HepG2 (cell line): Measurements from ENCODE around the gene LIMK2. TPM values are rescaled to one million over a fixed set of nuclear protein-coding genes. Genes with fewer than 3 reads are reported as not detected.

Experiments used
- ATAC-seq: fragments of 200-7000 bp; cut with Tn5 transposase; 3 replicates; pipeline ENCODE4 v1.9.1; 2020; ENCODE audit warnings: mild to moderate bottlenecking, moderate library complexity
- BruUV-seq: library from RNA; stranded (reverse); fragments of 400-500 nt; replicated peaks from 2 replicates; lab custom pipeline; 2021; lab: Mats Ljungman, UMichigan
- CTCF ChIA-PET: fragments of 300-600 bp; formaldehyde crosslinking; extraction: SDS; loops from one replicate; lab custom pipeline; 2021; ENCODE audit warnings: low total read pairs, inconsistent platforms, low intra/inter-chr PET ratio; lab: Yijun Ruan, JAX
- POLR2A ChIA-PET: fragments of 350-600 bp; sonication (Branson Sonifier 250); formaldehyde crosslinking; loops from one replicate; lab custom pipeline; 2020; ENCODE audit warnings: antibody characterized with exemption, inconsistent platforms; lab: Yijun Ruan, JAX
- DNase-seq: peaks from one replicate; pipeline ENCODE4 v3.0.0-alpha.2; 2015; ENCODE audit warnings: low spot score
- FAIRE-seq: peaks from 3 replicates; lab custom pipeline; 2011; peaks lifted over from hg19 to GRCh38; lab: Jason Lieb, UNC
- H2AFZ ChIP-seq: one replicate; pipeline ENCODE4 v1.6.1; 2011; ENCODE audit warnings: low read length, inconsistent platforms
- H3K27ac ChIP-seq: fragments of 300-600 bp; 3 replicates; pipeline ENCODE4 v1.8.0; 2011; ENCODE audit warnings: mixed run types, mild to moderate bottlenecking, mixed read lengths, low read length, inconsistent platforms; ENCODE audit not compliant: insufficient read depth; ENCODE audit errors: extremely low read length
- H3K27me3 ChIP-seq, 2 experiments: fragments of 200-600 bp in 1 of 2; 2 replicates in 1 of 2; 3 replicates in 1 of 2; pipeline versions ENCODE4 v1.6.0 to v1.8.0; 2011; ENCODE audit warnings: low read length in 2 of 2, mild to moderate bottlenecking in 2 of 2, moderate library complexity in 2 of 2, inconsistent platforms in 1 of 2; ENCODE audit not compliant: insufficient read depth in 2 of 2, control insufficient read depth in 1 of 2
- H3K36me3 ChIP-seq, 2 experiments: fragments of 200-600 bp in 1 of 2; replicated peaks in 1 of 2; 2 replicates in 1 of 2; 3 replicates in 1 of 2; pipeline versions ENCODE4 v1.5.1 to v1.8.0; 2011; ENCODE audit warnings: low read length in 2 of 2, inconsistent platforms in 1 of 2; ENCODE audit not compliant: insufficient read depth in 2 of 2, control insufficient read depth in 1 of 2
- H3K4me1 ChIP-seq: 2 replicates; pipeline ENCODE4 v1.5.1; 2012; ENCODE audit warnings: low read length, inconsistent platforms; ENCODE audit not compliant: insufficient read depth
- H3K4me2 ChIP-seq: 2 replicates; pipeline ENCODE4 v1.6.0; 2011; ENCODE audit warnings: low read depth, low read length, inconsistent platforms
- H3K4me3 ChIP-seq, 3 experiments: fragments of 200-600 bp in 1 of 3; sonication (generic), shearing (Covaris generic) in 1 of 3; replicated peaks in 1 of 3; 2 replicates each; pipeline ENCODE4 v1.5.1; 2011 to 2016; ENCODE audit warnings: low read length in 3 of 3, inconsistent platforms in 2 of 3, low read depth in 2 of 3, mild to moderate bottlenecking in 2 of 3, control low read depth in 1 of 3, mixed read lengths in 1 of 3; ENCODE audit not compliant: insufficient read depth in 1 of 3
- H3K79me2 ChIP-seq: one replicate; pipeline ENCODE4 v1.6.1; 2011; ENCODE audit warnings: low read length, inconsistent platforms; ENCODE audit not compliant: insufficient read depth
- H3K9ac ChIP-seq: 2 replicates; pipeline ENCODE4 v1.6.0; 2011; ENCODE audit warnings: mild to moderate bottlenecking, low read depth, low read length, inconsistent platforms; ENCODE audit not compliant: insufficient read depth
- H3K9me3 ChIP-seq: 2 replicates; pipeline ENCODE4 v1.5.1; 2012; ENCODE audit warnings: mild to moderate bottlenecking, low read length
- H4K20me1 ChIP-seq: 2 replicates; pipeline ENCODE4 v1.6.0; 2011; ENCODE audit warnings: inconsistent platforms, mild to moderate bottlenecking, low read length, moderate library complexity; ENCODE audit not compliant: insufficient read depth
- MATR3 ChIP-seq: sonication (generic); formaldehyde crosslinking; IDR thresholded peaks from 2 replicates; pipeline ENCODE4 v1.4.0; 2020; ENCODE audit warnings: missing genetic modification reagents
- NCOR1 ChIP-seq: fragments of 200-600 bp; sonication (generic); IDR thresholded peaks from 2 replicates; pipeline ENCODE4 v1.7.0; 2017; ENCODE audit warnings: antibody characterized with exemption, low read length, borderline replicate concordance
- SCMH1 ChIP-seq: sonication (generic); formaldehyde crosslinking; IDR thresholded peaks from 2 replicates; pipeline ENCODE4 v1.9.0; 2021; ENCODE audit warnings: missing genetic modification reagents, mild to moderate bottlenecking, borderline replicate concordance
- SRSF4 ChIP-seq: fragments of 200-400 bp; formaldehyde crosslinking; IDR thresholded peaks from one replicate; pipeline ENCODE4 v1.6.1; 2018; ENCODE audit warnings: mild to moderate bottlenecking, low read depth, low read length, moderate library complexity; ENCODE audit not compliant: poor library complexity, severe bottlenecking
- SRY ChIP-seq: sonication (generic); formaldehyde crosslinking; IDR thresholded peaks from 2 replicates; pipeline ENCODE4 v1.8.0; 2022; ENCODE audit warnings: mild to moderate bottlenecking, missing genetic modification reagents
- ZBTB20 ChIP-seq: sonication (generic); formaldehyde crosslinking; IDR thresholded peaks from 2 replicates; pipeline ENCODE4 v1.8.1; 2023; ENCODE audit warnings: missing genetic modification reagents, low read depth, mild to moderate bottlenecking, borderline replicate concordance
- ZNF337 ChIP-seq: sonication (generic); formaldehyde crosslinking; IDR thresholded peaks from 2 replicates; pipeline ENCODE4 v1.5.1; 2020; ENCODE audit warnings: missing genetic modification reagents, low read depth, mild to moderate bottlenecking, borderline replicate concordance
- ZNF546 ChIP-seq: sonication (generic); formaldehyde crosslinking; conservative IDR thresholded peaks from 2 replicates; pipeline ENCODE4 v1.8.1; 2023; ENCODE audit warnings: mild to moderate bottlenecking, missing genetic modification reagents
- ZNF598 ChIP-seq: sonication (generic); formaldehyde crosslinking; IDR thresholded peaks from 2 replicates; pipeline ENCODE4 v1.5.1; 2020; ENCODE audit warnings: mild to moderate bottlenecking, missing genetic modification reagents, borderline replicate concordance
- ZNF615 ChIP-seq: sonication (generic); formaldehyde crosslinking; IDR thresholded peaks from 2 replicates; pipeline ENCODE4 v1.5.0; 2020; ENCODE audit warnings: mild to moderate bottlenecking, missing genetic modification reagents, borderline replicate concordance
- ZNF75D ChIP-seq: sonication (generic); formaldehyde crosslinking; IDR thresholded peaks from 2 replicates; pipeline ENCODE4 v1.8.1; 2023; ENCODE audit warnings: missing genetic modification reagents, mild to moderate bottlenecking, borderline replicate concordance
- ZNF776 ChIP-seq: sonication (generic); formaldehyde crosslinking; IDR thresholded peaks from 2 replicates; pipeline ENCODE4 v1.4.0; 2020; ENCODE audit warnings: mild to moderate bottlenecking, missing genetic modification reagents
- WGBS: methylation state at CpG from one replicate; pipeline ENCODE4 v1.1.6; 2017; ENCODE audit warnings: low lambda C conversion rate; 5-methylcytosine and 5-hydroxymethylcytosine counted together
- in situ Hi-C: cut with HindIII; loops from 2 replicates; pipeline ENCODE4 v1.10.0; 2017; ENCODE audit warnings: low pct_unique_long_range_greater_than_20kb; ENCODE audit not compliant: extremely low pct_ligation_motif_present
- intact Hi-C: fragments of 100-400 bp; cut with micrococcal nuclease; formaldehyde crosslinking; loops from one replicate; pipeline ENCODE4 v1.10.0; 2022; ENCODE audit not compliant: unreplicated experiment
- polyA plus RNA-seq, 8 experiments: library from polyadenylated mRNA; depleted of rRNA in 3 of 8; stranded (reverse) in 7 of 8; unstranded in 1 of 8; fragments of >200 nt; fragmentation: Illumina TruSeq in 4 of 8; extraction: Trizol in 4 of 8; gene quantifications; 2 replicates each; pipeline versions ENCODE4 v1.2.1 to v1.2.3, GENCODE V29; 2011 to 2016; ENCODE audit warnings: low read depth in 4 of 8, missing spikeins in 1 of 8, mixed read lengths in 1 of 8; ENCODE audit not compliant: insufficient read depth in 1 of 8
- total RNA-seq, 5 experiments: library from RNA; depleted of rRNA; stranded (reverse); fragments of >200 nt; fragmentation: Illumina TruSeq; extraction: Trizol; gene quantifications; 2 replicates each; pipeline ENCODE4 v1.2.3, GENCODE V29; 2016; ENCODE audit warnings: low read depth in 1 of 5
- TF ChIP-seq, protein P1 (sequence below): sonication (generic); formaldehyde crosslinking; IDR thresholded peaks from 2 replicates; pipeline ENCODE4 v1.5.1; 2020; ENCODE audit warnings: missing genetic modification reagents, mild to moderate bottlenecking, borderline replicate concordance
- TF ChIP-seq, protein P2 (sequence below): sonication (generic); formaldehyde crosslinking; IDR thresholded peaks from 2 replicates; pipeline ENCODE4 v1.4.0; 2020; ENCODE audit warnings: missing genetic modification reagents, mild to moderate bottlenecking, borderline replicate concordance
- TF ChIP-seq, protein P3 (sequence below): sonication (generic); formaldehyde crosslinking; IDR thresholded peaks from 2 replicates; pipeline ENCODE4 v1.8.0; 2022; ENCODE audit warnings: low read depth, missing genetic modification reagents

Gene LIMK2
- total and polyA plus RNA-seq, 2 of the 13 experiments (the other 11 are each of a cell fraction or from before 2014, with no cell fraction given), result 20.9 to 29.8 TPM

DNA sequence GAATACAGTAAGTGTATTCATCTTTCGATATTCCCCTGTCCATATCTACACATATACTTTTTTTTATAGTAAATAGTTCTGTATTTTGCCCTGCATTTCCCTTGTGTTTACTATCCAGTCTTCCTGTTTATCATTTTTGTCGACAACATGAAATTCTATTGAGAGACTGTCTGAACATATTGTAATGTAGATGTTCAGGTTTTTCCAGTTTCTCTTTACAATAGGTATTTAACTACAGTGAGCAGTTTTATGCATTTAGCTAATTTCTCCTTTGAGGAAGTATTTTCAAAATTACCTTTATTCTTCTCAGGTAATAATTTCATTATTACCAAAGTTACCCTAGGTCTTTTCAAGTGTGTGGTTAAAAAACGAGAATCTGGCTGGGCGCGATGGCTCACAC lies 63.5 kb downstream of the LIMK2 start:
- no peaks in the 10 kb centered on the region for H3K79me2 ChIP-seq
- ATAC-seq (no peak), FAIRE-seq (no peak), DNase-seq (no peak)
- peaks cover 4% of the 10 kb centered on the region; the same call in 1 of the 2 replicates for H4K20me1 ChIP-seq
- WGBS, result 78% methylated on average over 5 of the region's 5 CpGs
- H2AFZ ChIP-seq, result no peak overlapping the region
- no peak overlapping the region for H3K9ac ChIP-seq
- intact Hi-C loops (no loop called here), in situ Hi-C loops (no loop called here)
- H3K36me3 ChIP-seq, result peaks cover 30 to 65% of the 10 kb centered on the region in 2 experiments
- H3K27me3 ChIP-seq, result no peaks in the 10 kb centered on the region
- no peak overlapping the region for H3K4me3 ChIP-seq
- no peak overlapping the region for H3K4me2 ChIP-seq
- H3K27ac ChIP-seq, result no peak overlapping the region
- CTCF ChIA-PET, result no interaction called here
- no TSS peak for BruUV-seq
- peaks cover 14% of the 10 kb centered on the region for H3K4me1 ChIP-seq
- no peaks in the 10 kb centered on the region for H3K9me3 ChIP-seq
- POLR2A ChIA-PET, result no interaction called here
- no peak for TF ChIP-seq ZNF776 (CRISPR knock-in tag)
- TF ChIP-seq, protein P1, sequence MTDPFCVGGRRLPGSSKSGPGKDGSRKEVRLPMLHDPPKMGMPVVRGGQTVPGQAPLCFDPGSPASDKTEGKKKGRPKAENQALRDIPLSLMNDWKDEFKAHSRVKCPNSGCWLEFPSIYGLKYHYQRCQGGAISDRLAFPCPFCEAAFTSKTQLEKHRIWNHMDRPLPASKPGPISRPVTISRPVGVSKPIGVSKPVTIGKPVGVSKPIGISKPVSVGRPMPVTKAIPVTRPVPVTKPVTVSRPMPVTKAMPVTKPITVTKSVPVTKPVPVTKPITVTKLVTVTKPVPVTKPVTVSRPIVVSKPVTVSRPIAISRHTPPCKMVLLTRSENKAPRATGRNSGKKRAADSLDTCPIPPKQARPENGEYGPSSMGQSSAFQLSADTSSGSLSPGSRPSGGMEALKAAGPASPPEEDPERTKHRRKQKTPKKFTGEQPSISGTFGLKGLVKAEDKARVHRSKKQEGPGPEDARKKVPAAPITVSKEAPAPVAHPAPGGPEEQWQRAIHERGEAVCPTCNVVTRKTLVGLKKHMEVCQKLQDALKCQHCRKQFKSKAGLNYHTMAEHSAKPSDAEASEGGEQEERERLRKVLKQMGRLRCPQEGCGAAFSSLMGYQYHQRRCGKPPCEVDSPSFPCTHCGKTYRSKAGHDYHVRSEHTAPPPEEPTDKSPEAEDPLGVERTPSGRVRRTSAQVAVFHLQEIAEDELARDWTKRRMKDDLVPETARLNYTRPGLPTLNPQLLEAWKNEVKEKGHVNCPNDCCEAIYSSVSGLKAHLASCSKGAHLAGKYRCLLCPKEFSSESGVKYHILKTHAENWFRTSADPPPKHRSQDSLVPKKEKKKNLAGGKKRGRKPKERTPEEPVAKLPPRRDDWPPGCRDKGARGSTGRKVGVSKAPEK, result no peak
- TF ChIP-seq SRY (CRISPR knock-in tag), result no peak
- no peak for TF ChIP-seq ZNF598 (CRISPR knock-in tag)
- no peak for TF ChIP-seq NCOR1
- TF ChIP-seq ZNF337 (CRISPR knock-in tag), result no peak
- no peak for TF ChIP-seq SRSF4
- no peak for TF ChIP-seq ZBTB20 (CRISPR knock-in tag)
- TF ChIP-seq ZNF615 (CRISPR knock-in tag), result no peak
- TF ChIP-seq MATR3, result no peak
- no peak for TF ChIP-seq SCMH1
- TF ChIP-seq ZNF75D, result no peak
- TF ChIP-seq, protein P2, sequence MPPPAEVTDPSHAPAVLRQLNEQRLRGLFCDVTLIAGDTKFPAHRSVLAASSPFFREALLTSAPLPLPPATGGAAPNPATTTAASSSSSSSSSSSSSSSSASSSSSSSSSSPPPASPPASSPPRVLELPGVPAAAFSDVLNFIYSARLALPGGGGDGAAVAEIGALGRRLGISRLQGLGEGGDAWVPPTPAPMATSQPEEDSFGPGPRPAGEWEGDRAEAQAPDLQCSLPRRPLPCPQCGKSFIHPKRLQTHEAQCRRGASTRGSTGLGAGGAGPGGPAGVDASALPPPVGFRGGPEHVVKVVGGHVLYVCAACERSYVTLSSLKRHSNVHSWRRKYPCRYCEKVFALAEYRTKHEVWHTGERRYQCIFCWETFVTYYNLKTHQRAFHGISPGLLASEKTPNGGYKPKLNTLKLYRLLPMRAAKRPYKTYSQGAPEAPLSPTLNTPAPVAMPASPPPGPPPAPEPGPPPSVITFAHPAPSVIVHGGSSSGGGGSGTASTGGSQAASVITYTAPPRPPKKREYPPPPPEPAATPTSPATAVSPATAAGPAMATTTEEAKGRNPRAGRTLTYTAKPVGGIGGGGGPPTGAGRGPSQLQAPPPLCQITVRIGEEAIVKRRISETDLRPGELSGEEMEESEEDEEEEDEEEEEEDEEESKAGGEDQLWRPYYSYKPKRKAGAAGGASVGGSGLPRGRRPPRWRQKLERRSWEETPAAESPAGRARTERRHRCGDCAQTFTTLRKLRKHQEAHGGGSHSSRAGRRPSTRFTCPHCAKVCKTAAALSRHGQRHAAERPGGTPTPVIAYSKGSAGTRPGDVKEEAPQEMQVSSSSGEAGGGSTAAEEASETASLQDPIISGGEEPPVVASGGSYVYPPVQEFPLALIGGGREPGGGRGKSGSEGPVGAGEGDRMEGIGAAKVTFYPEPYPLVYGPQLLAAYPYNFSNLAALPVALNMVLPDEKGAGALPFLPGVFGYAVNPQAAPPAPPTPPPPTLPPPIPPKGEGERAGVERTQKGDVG, result no peak
- TF ChIP-seq, protein P3, sequence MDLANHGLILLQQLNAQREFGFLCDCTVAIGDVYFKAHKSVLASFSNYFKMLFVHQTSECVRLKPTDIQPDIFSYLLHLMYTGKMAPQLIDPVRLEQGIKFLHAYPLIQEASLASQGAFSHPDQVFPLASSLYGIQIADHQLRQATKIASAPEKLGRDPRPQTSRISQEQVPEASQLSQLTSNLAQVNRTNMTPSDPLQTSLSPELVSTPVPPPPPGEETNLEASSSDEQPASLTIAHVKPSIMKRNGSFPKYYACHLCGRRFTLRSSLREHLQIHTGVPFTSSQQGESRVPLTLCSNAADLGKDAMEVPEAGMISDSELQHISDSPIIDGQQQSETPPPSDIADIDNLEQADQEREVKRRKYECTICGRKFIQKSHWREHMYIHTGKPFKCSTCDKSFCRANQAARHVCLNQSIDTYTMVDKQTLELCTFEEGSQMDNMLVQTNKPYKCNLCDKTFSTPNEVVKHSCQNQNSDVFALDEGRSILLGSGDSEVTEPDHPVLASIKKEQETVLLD, result no peak
- no peak for TF ChIP-seq ZNF546 (CRISPR knock-in tag)
